Fibroblast of skin of left biceps (primary cell): Measurements from ENCODE around the gene GSTM4.
"Not testable (repeated sequence)": the region's sequence is repeated elsewhere in the genome, so short reads cannot be mapped to it uniquely, and the experiment has no call there.

Experiments used
- DNase-seq, 2 experiments: peaks; one replicate each; pipeline ENCODE4 v3.0.0-alpha.2; 2013; ENCODE audit warnings: low read depth in 2 of 2

Gene GSTM4

GRCh38 chr1:109637446-109637845 is 18.5 kb upstream of the GSTM4 start:
- DNase-seq = no peak

GRCh38 chr1:109639063-109639840 is 16.6 kb upstream of the GSTM4 start:
- DNase-seq = no peak

- no peak for DNase-seq
These were observed 16.1 kb upstream of the GSTM4 start for GRCh38 chr1:109639841-109640184.

GRCh38 chr1:109640285-109640865 is 15.5 kb upstream of the GSTM4 start:
- DNase-seq = no peak

- no peak for DNase-seq
These were observed 14.7 kb upstream of the GSTM4 start for GRCh38 chr1:109641078-109641740.

- no peak for DNase-seq
These were observed 14.0 kb upstream of the GSTM4 start for GRCh38 chr1:109641861-109642260.

- DNase-seq = no peak
These were observed 13.3 kb upstream of the GSTM4 start for GRCh38 chr1:109642626-109643025.

- no peak for DNase-seq
These were observed 12.3 kb upstream of the GSTM4 start for GRCh38 chr1:109643385-109644230.

- no peak for DNase-seq
These were observed 11.2 kb upstream of the GSTM4 start for GRCh38 chr1:109644670-109645069.

GRCh38 chr1:109649491-109649914 is 6.4 kb upstream of the GSTM4 start:
- DNase-seq = no peak

- DNase-seq = no peak
These were observed 5.3 kb upstream of the GSTM4 start for GRCh38 chr1:109650609-109651008.

GRCh38 chr1:109652402-109652801 is 3.5 kb upstream of the GSTM4 start:
- no peak for DNase-seq

GRCh38 chr1:109653306-109653705 is 2.6 kb upstream of the GSTM4 start:
- DNase-seq = no peak

GRCh38 chr1:109654519-109654918 is 1.4 kb upstream of the GSTM4 start:
- DNase-seq = no peak

GRCh38 chr1:109657395-109657794 is 1.5 kb downstream of the GSTM4 start:
- no peak for DNase-seq

GRCh38 chr1:109657970-109658369 is 2.1 kb downstream of the GSTM4 start:
- no peak for DNase-seq

- DNase-seq = no peak
These were observed 2.7 kb downstream of the GSTM4 start for GRCh38 chr1:109658533-109659042.

- DNase-seq = no peak
These were observed 3.2 kb downstream of the GSTM4 start for GRCh38 chr1:109659145-109659544.

GRCh38 chr1:109659997-109660690 is 4.2 kb downstream of the GSTM4 start:
- no peak for DNase-seq

GRCh38 chr1:109660691-109661026 is 4.8 kb downstream of the GSTM4 start:
- not testable (repeated sequence) for DNase-seq

- no peak for DNase-seq
These were observed 5.5 kb downstream of the GSTM4 start for GRCh38 chr1:109661391-109661790.
